GM12878 (cell line): ENCODE data around the gene CASS4. TPM values are rescaled to one million over a fixed set of nuclear protein-coding genes. Genes with fewer than 3 reads are reported as not detected.

ENCODE experiments used
- ATAC-seq: fragments of 200-7000 bp; cut with Tn5 transposase; 3 replicates; pipeline ENCODE4 v1.9.1; 2020; ENCODE audit warnings: mild to moderate bottlenecking, moderate library complexity
- BruUV-seq: library from RNA; stranded (reverse); fragments of 400-500 nt; replicated peaks from 2 replicates; lab custom pipeline; 2021; lab: Mats Ljungman, UMichigan
- CTCF ChIA-PET: fragments of 300-600 bp; sonication (Branson Sonifier 250); formaldehyde crosslinking; extraction: SDS; loops from one replicate; lab custom pipeline; 2021; ENCODE audit warnings: inconsistent platforms; lab: Yijun Ruan, JAX
- POLR2A ChIA-PET: fragments of 350-600 bp; formaldehyde crosslinking; extraction: SDS; loops from one replicate; lab custom pipeline; 2021; ENCODE audit warnings: inconsistent platforms; lab: Charles Lee
- RAD21 ChIA-PET: fragments of 300-600 bp; sonication (Branson Sonifier 250); formaldehyde crosslinking; loops from one replicate; lab custom pipeline; 2023; ENCODE audit warnings: antibody characterized with exemption; ENCODE audit not compliant: unreplicated experiment; lab: Charles Lee
- SMC1A ChIA-PET: fragments of 300-600 bp; sonication (Branson Sonifier 250); formaldehyde crosslinking; loops from one replicate; lab custom pipeline; 2023; ENCODE audit not compliant: unreplicated experiment, uncharacterized antibody; lab: Charles Lee
- DNase-seq: peaks from one replicate; pipeline ENCODE4 v3.0.0-alpha.2; 2011; ENCODE audit warnings: low read depth, low spot score
- FAIRE-seq: peaks from 3 replicates; lab custom pipeline; 2011; peaks lifted over from hg19 to GRCh38; lab: Jason Lieb, UNC
- H2AFZ ChIP-seq: 2 replicates; pipeline ENCODE4 v1.6.0; 2011; ENCODE audit warnings: low read depth, low read length, control low read depth; ENCODE audit not compliant: control insufficient read depth
- H3K27ac ChIP-seq: 2 replicates; pipeline ENCODE4 v1.5.1; 2011; ENCODE audit warnings: control low read depth; ENCODE audit not compliant: control insufficient read depth, insufficient read depth
- H3K27me3 ChIP-seq, 2 experiments: replicated peaks in 1 of 2; 2 replicates each; pipeline versions ENCODE4 v1.6.0 to v1.6.1; 2011; ENCODE audit warnings: low read length in 1 of 2; ENCODE audit not compliant: control insufficient read depth in 2 of 2, insufficient read depth in 2 of 2
- H3K36me3 ChIP-seq, 2 experiments: 2 replicates each; pipeline ENCODE4 v1.5.1; 2011; ENCODE audit warnings: low read length in 1 of 2; ENCODE audit not compliant: control insufficient read depth in 2 of 2, insufficient read depth in 2 of 2
- H3K4me1 ChIP-seq: 2 replicates; pipeline ENCODE4 v1.6.1; 2011; ENCODE audit warnings: mild to moderate bottlenecking, low read length, moderate library complexity, mixed read lengths; ENCODE audit not compliant: control insufficient read depth, insufficient read depth
- H3K4me2 ChIP-seq: 2 replicates; pipeline ENCODE4 v1.6.0; 2011; ENCODE audit warnings: control low read depth; ENCODE audit not compliant: control insufficient read depth, insufficient read depth
- H3K4me3 ChIP-seq: fragments of 200-600 bp; sonication (generic); 2 replicates; pipeline ENCODE4 v1.5.1; 2016
- H3K79me2 ChIP-seq: 2 replicates; pipeline ENCODE4 v1.6.0; 2011; ENCODE audit warnings: low read length; ENCODE audit not compliant: control insufficient read depth, insufficient read depth
- H3K9ac ChIP-seq: 2 replicates; pipeline ENCODE4 v1.8.0; 2011; ENCODE audit warnings: low read length, control low read depth, mixed read lengths; ENCODE audit not compliant: control insufficient read depth, insufficient read depth
- H3K9me3 ChIP-seq: replicated peaks from 3 replicates; pipeline ENCODE4 v1.5.1; 2011; ENCODE audit warnings: mild to moderate bottlenecking, low read length; ENCODE audit not compliant: control insufficient read depth, insufficient read depth
- H4K20me1 ChIP-seq: 2 replicates; pipeline ENCODE4 v1.6.0; 2011; ENCODE audit not compliant: control insufficient read depth, insufficient read depth
- BACH1 ChIP-seq: fragments of 450-650 bp; IDR thresholded peaks from 2 replicates; pipeline ENCODE4 v1.6.1; 2017; ENCODE audit warnings: mild to moderate bottlenecking, borderline replicate concordance
- CREB1 ChIP-seq: IDR thresholded peaks from 2 replicates; pipeline ENCODE4 v1.6.1; 2012; ENCODE audit warnings: low read depth, mild to moderate bottlenecking, inconsistent platforms
- CUX1 ChIP-seq: IDR thresholded peaks from 2 replicates; pipeline ENCODE4 v1.6.1; 2012; ENCODE audit warnings: improper control_type of control experiment, low read depth, low read length; ENCODE audit not compliant: insufficient replicate concordance
- E4F1 ChIP-seq: fragments of 450-650 bp; IDR thresholded peaks from 2 replicates; pipeline ENCODE4 v1.6.1; 2018; ENCODE audit warnings: borderline replicate concordance, mild to moderate bottlenecking; ENCODE audit not compliant: partially characterized antibody
- MEF2B ChIP-seq: fragments of 450-650 bp; IDR thresholded peaks from 2 replicates; pipeline ENCODE4 v1.6.1; 2018; ENCODE audit warnings: mild to moderate bottlenecking, moderate library complexity; ENCODE audit not compliant: partially characterized antibody, poor library complexity, severe bottlenecking
- MTA3 ChIP-seq: IDR thresholded peaks from 2 replicates; pipeline ENCODE4 v1.6.1; 2012; ENCODE audit warnings: low read length, inconsistent platforms, borderline replicate concordance
- NRF1 ChIP-seq: conservative IDR thresholded peaks from 2 replicates; pipeline ENCODE4 v1.6.1; 2011; ENCODE audit warnings: mild to moderate bottlenecking, low read depth, low read length, improper control_type of control experiment
- RAD21 ChIP-seq: IDR thresholded peaks from 2 replicates; pipeline ENCODE4 v1.6.1; 2011; ENCODE audit warnings: mild to moderate bottlenecking, low read depth, low read length, moderate library complexity; ENCODE audit not compliant: insufficient read depth
- RBBP5 ChIP-seq: fragments of 200-600 bp; sonication (generic); conservative IDR thresholded peaks from 2 replicates; pipeline ENCODE4 v1.6.1; 2016
- REST ChIP-seq: IDR thresholded peaks from 2 replicates; pipeline ENCODE4 v1.6.1; 2012; ENCODE audit warnings: mild to moderate bottlenecking, low read depth, low read length
- SMAD5 ChIP-seq: IDR thresholded peaks from 2 replicates; pipeline ENCODE4 v1.6.1; 2016; ENCODE audit warnings: antibody characterized with exemption, low read depth
- SMC3 ChIP-seq: IDR thresholded peaks from 2 replicates; pipeline ENCODE4 v1.6.1; 2011; ENCODE audit warnings: low read length, improper control_type of control experiment, borderline replicate concordance
- SREBF1 ChIP-seq: IDR thresholded peaks from 2 replicates; pipeline ENCODE4 v1.6.1; 2012; ENCODE audit warnings: mild to moderate bottlenecking, low read length
- SUPT20H ChIP-seq: IDR thresholded peaks from 2 replicates; pipeline ENCODE4 v1.6.1; 2011; ENCODE audit warnings: low read depth, mild to moderate bottlenecking, low read length, moderate library complexity, borderline replicate concordance; ENCODE audit not compliant: control insufficient read depth
- YBX1 ChIP-seq: fragments of 450-650 bp; IDR thresholded peaks from 2 replicates; pipeline ENCODE4 v1.6.1; 2016; ENCODE audit warnings: antibody characterized with exemption
- WGBS: methylation state at CpG from one replicate; pipeline ENCODE4 v1.1.6; 2016; ENCODE audit warnings: low lambda C conversion rate; ENCODE audit not compliant: insufficient replicate concordance, insufficient coverage; ENCODE audit errors: missing lambda C conversion rate; 5-methylcytosine and 5-hydroxymethylcytosine counted together
- in situ Hi-C: fragments of 300-500 bp; cut with MboI; formaldehyde crosslinking; loops from 9 replicates; pipeline ENCODE4 v1.14.3; 2018; ENCODE audit warnings: mixed read lengths
- intact Hi-C: fragments of 100-400 bp; cut with micrococcal nuclease; formaldehyde crosslinking; loops from one replicate; pipeline ENCODE4 v1.14.2; 2022; ENCODE audit not compliant: unreplicated experiment
- polyA plus RNA-seq, 11 experiments: library from polyadenylated mRNA; depleted of rRNA in 4 of 11; unstranded in 6 of 11; stranded (reverse) in 5 of 11; fragments of >200 nt; fragmentation: Nextera tagmentation in 4 of 11; fragmentation: Illumina TruSeq in 1 of 11; extraction: Ambion mirVana in 4 of 11; extraction: Trizol in 1 of 11; gene quantifications; 1 replicate in 1 of 11; 2 replicates in 10 of 11; pipeline versions ENCODE4 v1.2.1 to v1.2.3, GENCODE V29; 2011 to 2016; ENCODE audit warnings: inconsistent platforms in 2 of 11, missing spikeins in 2 of 11, low read depth in 1 of 11
- total RNA-seq, 4 experiments: library from RNA; depleted of rRNA in 3 of 4; stranded (reverse); fragments of >200 nt in 3 of 4; fragmentation: Illumina TruSeq in 1 of 4; extraction: Trizol in 1 of 4; gene quantifications; 2 replicates each; pipeline versions ENCODE4 v1.2.1 to v1.2.3, GENCODE V29; 2013 to 2021

The CASS4 gene
- total and polyA plus RNA-seq, 10 of the 15 experiments (the other 5 are each of a cell fraction or from before 2014, with no cell fraction given), result 0.04 to 0.24 (median 0.11) TPM; not detected in 1

GRCh38 chr20:56488566-56488965, 76.5 kb downstream of the CASS4 start:
- Histone ChIP-seq H3K4me1 (no peaks in the 10 kb centered on the region), H3K4me3 (no peak overlapping the region), H4K20me1 (no peaks in the 10 kb centered on the region), H3K27ac (no peak overlapping the region), H3K4me2 (no peak overlapping the region), H3K9ac (no peak overlapping the region), H3K9me3 (no peaks in the 10 kb centered on the region), H3K36me3 (peaks cover 21 to 28% of the 10 kb centered on the region in 2 experiments), H2AFZ (no peak overlapping the region), H3K27me3 (no peaks in the 10 kb centered on the region), H3K79me2 (no peaks in the 10 kb centered on the region)
- ChIA-PET RAD21 (no interaction called here), POLR2A (no interaction called here), CTCF (no interaction called here), SMC1A (no interaction called here)
- intact Hi-C loops, result no loop called here
- no TSS peak for BruUV-seq
- no peak for DNase-seq
- no peak for ATAC-seq
- no peak for FAIRE-seq
- in situ Hi-C loops, result no loop called here
- 97% methylated on average over 5 of the region's 5 CpGs for WGBS
- TF ChIP-seq BACH1 (no peak), SUPT20H (no peak), REST (no peak), RBBP5 (no peak), E4F1 (no peak), NRF1 (no peak), SMAD5 (no peak), SREBF1 (no peak), RAD21 (no peak), SMC3 (no peak), CREB1 (no peak), MEF2B (no peak), YBX1 (no peak), CUX1 (no peak), MTA3 (no peak)
